NCI-H446 (cell line): ENCODE measurements around the gene PPARA.
"Not testable (repeated sequence)": the region's sequence is repeated elsewhere in the genome, so short reads cannot be mapped to it uniquely, and the experiment has no call there.

Experiments used
- DNase-seq, 2 experiments: peaks; one replicate each; lab custom pipeline; 2025; lab: John Stamatoyannopoulos, UW

Gene PPARA

GRCh38 chr22:46246178-46246577 is 95.9 kb downstream of the PPARA start:
- no peak for DNase-seq

GRCh38 chr22:46247443-46247975 is 97.2 kb downstream of the PPARA start:
- DNase-seq, result no peak

DNA sequence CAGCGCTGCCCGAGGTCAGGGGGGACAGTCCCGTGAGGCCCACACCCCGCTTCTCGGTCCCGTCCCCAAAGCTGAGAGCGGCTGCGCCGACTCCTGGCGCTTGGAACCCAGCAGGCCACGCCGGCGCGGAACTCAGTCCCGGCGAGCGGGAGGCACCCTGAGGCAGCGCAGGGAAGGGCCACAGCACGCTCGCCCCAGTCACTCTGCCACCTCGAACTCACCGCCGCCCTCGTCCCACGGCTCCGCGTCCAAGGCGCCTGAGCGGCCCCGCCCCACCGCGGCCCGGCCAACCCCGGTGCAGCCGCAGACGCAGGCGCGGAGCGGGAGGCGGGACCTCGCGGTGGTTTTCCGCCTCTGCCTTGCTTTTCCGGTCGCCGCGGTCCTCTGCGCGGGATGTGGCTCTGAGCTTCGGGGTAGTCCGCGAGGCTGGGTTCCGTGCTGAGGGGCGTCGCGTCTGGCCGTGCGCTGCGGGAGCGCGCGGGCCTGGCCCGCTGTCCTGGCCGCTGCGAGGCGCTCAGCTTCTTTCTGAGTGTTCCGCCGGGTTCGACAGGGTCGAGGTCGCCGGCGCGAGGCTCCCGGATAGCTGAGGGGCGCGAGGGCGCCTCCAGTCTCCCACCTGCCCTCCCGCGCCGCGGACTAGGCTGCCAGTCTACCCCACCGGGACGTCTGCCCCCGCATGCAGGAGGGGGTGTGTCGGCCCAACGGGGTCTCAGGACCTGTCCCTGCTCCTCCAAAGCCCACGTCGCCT is 99.9 kb downstream of the PPARA start, which contains the start of gene CDPF1:
TSS of gene CDPF1 (minus strand) at position 259 of the 748 bp plus-strand sequence. CDS start 2,009 bp downstream, outside the sequence.
- DNase-seq, result peak; percentile 13 to 87

DNA sequence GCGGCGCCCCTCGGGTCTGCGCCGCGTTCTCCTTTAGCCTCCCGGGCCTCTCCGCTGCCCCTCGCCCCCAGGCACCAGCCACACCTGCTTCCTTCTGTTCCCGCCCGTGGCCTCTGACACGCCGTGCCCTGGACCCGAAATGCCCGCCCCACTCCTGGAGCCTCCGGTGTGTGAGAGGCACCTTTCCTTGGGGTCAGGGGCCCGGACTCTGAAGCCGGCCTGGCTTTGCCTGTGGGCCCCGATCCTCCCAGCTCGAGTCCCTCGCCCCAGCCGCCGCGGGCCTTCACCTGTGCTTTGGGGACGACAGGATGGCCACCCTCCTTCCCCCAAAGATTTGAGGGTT is 100.4 kb downstream of the PPARA start:
- no peak for DNase-seq

GRCh38 chr22:46251266-46251665 is 100.9 kb downstream of the PPARA start:
- no peak for DNase-seq

DNA sequence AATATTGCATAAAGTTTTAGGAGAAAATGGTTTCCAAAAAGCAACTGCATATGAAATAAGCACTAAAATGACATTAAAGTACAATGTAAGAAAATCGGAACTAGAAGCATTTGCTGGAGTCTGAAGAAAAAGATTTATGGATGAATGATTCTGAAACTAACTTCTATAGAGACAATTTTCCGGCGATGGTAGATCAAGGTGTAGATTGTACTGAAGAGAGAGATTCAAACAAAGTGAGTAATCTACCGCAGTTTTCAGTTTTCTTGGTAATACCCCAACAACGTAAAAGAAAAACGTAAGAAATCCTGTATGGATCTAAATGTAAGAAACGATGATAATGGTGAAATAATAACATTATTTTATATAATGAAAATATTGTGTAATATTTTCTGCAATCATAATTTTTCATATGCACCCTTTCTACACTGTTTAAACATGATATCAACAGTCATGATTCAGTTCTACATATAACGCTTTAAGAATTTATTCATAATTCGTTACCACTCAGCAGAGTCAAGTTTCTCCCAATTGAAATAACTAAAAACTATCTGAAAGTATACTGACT is 101.6 kb downstream of the PPARA start:
- no peak for DNase-seq

- no peak for DNase-seq
These were observed 106.1 kb downstream of the PPARA start for GRCh38 chr22:46256358-46256958.

DNA sequence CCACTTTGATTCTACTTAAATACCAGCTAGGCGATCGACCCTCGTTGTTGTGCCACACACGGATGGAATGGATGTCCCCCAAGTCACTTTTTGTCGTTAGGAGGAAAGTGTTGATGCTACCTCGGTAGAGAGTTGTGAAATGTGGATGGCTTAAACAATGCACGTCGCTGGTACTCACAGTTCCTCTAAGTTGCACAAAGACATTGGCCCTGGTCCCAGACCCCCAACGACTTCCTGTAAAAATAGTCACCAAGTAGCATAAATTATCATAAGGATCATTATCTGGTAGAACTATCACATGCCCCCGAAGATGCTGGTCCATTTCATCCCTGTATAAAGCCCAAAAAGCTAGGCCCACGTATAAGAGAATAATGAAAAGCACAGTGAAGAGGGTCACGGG is 109.0 kb downstream of the PPARA start:
- no peak for DNase-seq

DNA sequence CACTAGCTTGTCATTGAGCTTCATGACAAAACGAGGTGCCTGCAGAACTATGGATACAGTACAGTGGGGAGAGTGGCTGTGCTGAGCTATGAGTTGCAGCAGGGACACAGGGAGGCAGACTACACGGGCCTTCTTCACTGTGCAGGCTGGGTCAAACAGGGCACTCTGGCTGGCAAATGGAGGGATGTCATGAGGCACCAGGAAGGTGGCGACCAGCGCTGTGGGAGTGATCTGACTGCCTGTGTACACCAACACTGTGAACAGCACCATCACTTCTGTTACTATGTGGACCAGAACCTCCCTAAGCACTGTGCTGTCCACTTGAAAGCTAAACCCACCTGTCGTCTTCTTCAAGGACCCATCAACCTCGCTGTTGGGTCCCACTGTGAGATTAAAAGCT is 109.7 kb downstream of the PPARA start:
- DNase-seq, result no peak

- no peak for DNase-seq
These were observed 112.3 kb downstream of the PPARA start for GRCh38 chr22:46262449-46263215.

GRCh38 chr22:46263216-46263590 is 112.9 kb downstream of the PPARA start, which contains the start of gene PKDREJ:
Gene PKDREJ (minus strand): TSS chr22:46263343. CDS start chr22:46263322, 21 bp downstream.
- DNase-seq, result no peak

DNA sequence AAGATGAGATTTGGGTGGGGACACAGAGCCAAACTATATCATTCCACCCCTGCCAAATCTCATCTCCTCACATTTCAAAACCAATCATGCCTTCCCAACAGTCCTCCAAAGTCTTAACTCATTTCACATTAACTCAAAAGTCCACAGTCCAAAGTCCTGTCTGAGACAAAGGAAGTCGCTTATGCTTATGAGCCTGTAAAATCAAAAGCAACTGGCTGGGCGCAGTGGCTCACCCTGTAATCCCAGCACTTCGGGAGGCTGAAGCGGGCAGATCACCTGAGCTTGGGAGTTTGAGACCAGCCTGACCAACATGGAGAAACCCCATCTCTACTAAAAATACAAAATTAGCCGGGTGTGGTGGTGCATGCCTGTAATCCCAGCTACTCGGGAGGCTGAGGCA is 114.2 kb downstream of the PPARA start:
- not testable (repeated sequence) for DNase-seq

DNA sequence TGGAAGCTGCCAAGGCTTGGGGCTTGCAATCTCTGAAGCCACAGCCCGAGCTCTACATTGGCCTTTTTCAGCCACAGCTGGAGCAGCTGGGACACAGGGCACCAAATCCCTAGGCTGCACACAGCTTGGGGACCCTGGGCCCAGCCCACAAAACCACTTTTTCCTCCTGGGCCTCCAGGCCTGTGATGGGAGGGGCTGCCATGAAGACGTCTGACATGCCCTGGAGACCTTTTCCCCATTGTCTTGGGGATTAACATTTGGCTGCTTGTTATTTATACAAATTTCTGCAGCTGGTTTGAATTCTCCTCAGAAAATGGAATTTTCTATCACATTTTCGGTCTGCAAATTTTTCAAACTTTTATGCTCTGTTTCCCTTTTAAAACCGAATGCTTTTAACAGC is 115.3 kb downstream of the PPARA start:
- not testable (repeated sequence) for DNase-seq

DNA sequence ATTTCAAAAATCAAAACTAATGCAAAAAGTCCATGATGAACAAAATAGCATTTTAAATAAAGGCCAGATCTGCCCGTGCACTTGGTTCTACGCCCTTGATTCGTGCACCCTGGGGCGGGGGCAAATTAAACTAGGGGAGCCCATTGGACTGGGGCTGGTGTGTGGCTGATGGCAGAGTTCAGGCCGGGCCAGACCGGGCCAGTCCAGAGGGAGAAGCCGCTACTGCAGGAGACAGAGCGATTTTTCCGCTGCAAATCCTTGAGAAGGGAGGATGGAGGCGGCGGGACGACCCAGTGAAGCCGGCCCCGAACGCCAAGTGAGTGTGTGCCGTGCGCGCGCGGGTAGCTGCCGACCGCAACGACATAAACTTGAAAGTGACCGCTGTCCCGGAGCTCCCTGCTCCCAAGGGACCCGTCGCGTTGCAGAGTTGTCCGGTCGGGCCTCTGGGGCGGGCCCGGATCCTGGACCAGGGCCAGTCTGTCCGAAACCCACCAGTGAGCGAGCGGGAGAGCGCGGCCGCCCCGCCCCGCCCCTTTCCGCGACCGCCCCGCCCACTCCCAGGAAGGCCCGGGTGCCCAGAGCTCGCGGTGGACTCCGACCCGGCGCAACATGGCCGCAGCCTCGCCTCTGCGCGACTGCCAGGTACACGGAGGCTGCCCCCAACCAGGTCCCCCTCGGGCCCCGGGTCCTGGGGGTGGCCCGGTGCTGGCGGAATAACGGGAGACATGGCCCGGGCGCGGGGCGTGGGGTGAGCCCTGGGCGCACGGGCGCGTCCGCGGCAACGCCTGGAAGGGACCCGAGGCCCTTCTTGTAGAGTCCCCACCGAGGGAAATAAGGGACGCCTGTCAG is 117.3 kb downstream of the PPARA start, which contains the start of gene TTC38:
TSS of gene TTC38 (plus strand) at position 578 of the 849 bp plus-strand sequence. CDS start at position 610, 32 bp downstream.
- peak; percentile 14 to 74 for DNase-seq

DNA sequence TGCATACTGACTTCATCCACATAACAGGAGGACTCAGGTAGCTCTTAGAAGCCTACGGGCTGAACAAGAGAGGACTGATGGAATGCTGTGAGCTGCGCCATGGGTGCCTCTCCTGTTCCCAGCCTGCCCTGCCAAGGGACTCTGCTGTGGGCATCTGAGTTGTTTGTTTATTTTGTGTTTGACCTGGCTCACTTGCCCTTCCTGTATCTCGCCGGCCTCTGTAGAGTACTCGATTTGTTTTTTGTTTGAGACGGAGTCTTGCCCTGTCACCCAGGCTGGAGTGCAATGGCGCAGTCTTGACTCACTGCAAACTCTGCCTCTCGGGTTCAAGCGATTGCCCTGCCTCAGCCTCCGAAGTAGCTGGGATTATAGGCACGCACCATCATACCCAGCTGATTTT is 119.2 kb downstream of the PPARA start:
- no peak for DNase-seq

DNA sequence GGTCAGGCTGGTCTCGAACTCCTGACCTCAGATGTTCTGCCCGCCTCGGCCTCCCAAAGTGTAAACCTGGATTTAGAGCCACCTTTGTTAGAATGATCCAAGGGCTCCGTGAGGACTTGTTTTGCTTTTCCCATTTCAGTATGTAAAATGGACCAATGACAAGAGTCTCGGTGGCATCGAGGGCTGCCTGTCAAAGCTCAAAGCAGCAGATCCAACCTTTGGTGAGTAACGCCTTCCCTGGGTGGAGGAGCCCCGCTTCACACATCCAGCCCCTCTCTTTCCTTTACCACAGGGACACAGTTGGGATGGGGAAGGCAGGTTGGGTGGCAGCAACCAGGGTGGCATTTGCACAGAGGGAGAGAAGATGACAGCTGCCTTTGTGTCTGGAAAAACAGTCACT is 121.9 kb downstream of the PPARA start:
- no peak for DNase-seq

DNA sequence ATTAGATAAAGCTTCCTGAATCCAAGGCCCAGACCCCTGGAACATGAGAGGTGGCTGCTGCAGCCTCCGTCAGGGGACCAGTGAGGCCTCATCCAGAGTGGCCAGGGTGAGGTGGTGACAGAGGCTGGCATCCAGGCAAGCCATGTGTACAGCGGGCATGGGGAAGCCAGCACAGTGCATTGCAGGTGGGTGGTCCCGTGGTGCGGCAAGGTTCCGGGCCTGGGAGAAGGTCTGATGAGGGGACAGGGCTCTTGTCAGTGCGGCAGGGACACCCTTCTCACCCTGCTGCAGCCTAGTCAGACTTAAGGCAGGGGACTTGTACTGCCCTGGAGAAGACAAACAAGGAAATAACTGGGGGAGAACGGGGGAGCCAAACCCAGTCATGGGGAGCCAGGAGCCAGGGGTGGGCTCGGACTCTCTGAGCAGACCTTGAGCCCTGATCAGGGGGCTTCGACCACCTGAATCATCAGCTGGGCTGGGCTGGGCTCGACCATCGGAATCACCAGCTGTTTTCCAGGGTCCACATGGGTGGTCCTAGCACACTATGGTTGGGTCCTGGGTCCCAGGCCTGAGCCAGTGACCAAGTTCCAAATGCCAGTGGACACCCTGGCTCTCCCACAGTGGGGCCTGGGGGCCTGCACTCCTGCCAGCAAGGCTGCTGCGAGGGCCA is 122.6 kb downstream of the PPARA start:
- no peak for DNase-seq

GRCh38 chr22:46273432-46274148 is 123.3 kb downstream of the PPARA start:
- no peak for DNase-seq

GRCh38 chr22:46274381-46274780 is 124.1 kb downstream of the PPARA start:
- no peak for DNase-seq
